HG03025 (cell line): Measurements from ENCODE around the gene ADGRB2.

Experiments
- ATAC-seq: cut with Tn5 transposase; IDR thresholded peaks from one replicate; pipeline ENCODE4 v1.9.1; 2021; ENCODE audit warnings: mild to moderate bottlenecking, moderate library complexity; ENCODE audit not compliant: unreplicated experiment, low FRiP score

The ADGRB2 gene

GRCh38 chr1:31752258-31752657, 11.9 kb downstream of the ADGRB2 start:
- ATAC-seq, result no peak

DNA sequence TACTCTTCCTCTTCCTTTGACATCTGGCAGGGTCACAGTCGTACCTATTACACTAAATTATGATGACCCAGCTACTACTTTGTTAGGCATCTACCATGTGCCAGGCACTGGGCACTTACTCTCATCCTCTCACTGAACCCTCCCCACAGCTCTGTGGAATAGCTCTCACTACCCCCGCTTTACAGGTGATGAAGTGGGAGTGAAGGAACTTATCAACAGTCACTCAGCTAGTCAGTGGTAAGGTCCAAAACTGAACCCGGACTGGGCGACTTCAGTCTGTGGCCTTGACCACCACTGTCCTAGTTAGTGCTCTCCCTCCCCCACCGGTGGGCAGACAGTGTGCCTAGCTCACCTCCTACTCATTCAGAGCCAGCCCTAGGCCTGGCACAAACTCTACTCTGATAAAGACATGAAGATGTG, 12.3 kb downstream of the ADGRB2 start:
- ATAC-seq, result no peak

GRCh38 chr1:31750858-31751510, 13.2 kb downstream of the ADGRB2 start:
- ATAC-seq, result no peak

GRCh38 chr1:31749785-31750735, 14.1 kb downstream of the ADGRB2 start:
- no peak for ATAC-seq

- no peak for ATAC-seq
Observed at GRCh38 chr1:31748365-31748764, 15.8 kb downstream of the ADGRB2 start.

- no peak for ATAC-seq
Observed at GRCh38 chr1:31747304-31747703, 16.8 kb downstream of the ADGRB2 start.

DNA sequence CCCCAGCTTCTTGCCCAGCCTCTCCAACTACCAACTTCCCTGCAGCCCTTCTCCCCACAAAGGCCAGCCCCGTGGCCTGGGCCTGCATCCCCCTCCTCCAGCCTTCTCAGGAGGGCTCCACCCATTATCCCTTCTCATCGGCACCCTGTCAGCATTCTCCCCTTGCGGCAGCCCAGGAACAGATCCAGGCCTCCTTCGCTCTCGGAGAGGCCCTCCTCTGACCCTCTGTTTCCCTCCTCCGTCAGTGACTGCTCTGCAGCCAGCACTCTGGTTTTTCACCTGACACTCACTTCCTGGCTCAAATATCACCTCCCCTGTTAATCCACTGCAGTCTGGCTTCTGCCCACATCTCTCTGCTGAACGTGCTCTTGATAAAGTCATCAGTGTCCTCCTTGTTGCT, 17.5 kb downstream of the ADGRB2 start:
- no peak for ATAC-seq

DNA sequence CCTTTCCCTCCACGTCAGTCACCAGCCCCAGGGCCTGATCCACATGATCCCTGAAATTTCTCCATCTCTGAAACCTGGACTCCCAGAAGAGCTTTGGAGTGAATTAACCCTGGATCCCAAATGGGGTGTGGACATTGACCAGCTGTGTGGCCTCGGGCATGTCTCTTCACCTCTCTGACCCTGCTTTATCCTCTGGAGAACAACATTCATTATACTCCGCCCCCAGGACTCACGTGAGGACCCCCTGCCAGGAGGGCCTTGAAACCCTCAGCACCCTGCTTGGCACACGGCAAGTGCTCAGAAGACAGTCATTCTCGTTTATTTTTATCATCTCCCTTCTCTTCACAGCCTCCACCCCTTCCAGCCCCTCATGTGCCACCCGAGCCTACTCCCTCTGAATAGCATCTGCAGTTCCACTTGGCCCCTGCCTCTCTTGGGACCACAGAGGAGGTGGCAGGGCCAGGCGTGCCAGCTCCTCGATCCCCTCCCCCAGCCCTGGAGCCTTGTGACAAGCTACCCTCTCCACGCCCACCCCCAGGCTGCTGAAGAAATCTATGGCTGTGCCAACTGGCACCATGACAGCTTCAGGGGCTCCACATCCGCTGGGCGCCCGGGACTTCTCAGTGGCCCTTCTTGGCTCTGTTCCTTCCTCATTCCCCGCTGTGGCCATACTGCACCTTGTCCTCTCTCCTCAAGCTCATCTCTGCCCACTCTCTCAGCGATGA, 18.0 kb downstream of the ADGRB2 start:
- ATAC-seq, result no peak

GRCh38 chr1:31745096-31745945, 18.8 kb downstream of the ADGRB2 start:
- no peak for ATAC-seq

DNA sequence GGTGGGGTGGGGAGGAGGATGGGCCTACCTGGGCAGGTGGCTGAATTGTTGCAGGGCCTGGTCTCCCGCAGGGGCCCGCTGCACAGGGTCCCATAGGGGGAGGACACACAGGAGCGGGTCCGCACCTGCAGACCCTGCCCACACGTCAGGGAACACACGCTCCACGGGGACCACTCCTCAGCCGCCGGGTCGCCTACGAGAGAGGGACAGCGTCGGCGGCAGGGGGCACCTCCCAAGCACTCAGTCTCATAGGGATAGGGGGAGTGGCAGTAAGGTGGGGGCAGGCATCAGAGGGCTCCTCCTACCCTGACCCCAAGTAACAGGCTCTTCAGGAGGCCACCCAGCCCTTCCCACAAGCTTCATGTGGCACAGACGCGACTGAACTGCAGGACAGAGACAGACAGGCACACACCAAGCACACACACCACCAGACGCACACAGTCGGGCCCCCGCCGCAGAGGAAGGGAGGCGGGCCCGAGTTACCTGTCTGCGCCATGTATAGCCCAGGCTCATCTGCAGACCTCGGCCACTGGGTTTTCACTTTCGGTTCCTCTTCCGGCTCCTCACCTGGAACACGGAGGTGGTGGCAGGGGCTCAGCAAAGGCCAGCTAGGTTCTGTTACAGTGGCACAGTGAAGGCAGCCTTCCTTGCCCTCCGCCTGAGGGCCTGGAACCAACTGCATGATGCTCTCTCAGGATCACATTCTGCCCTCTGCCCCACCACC, 19.8 kb downstream of the ADGRB2 start:
- ATAC-seq, result no peak

GRCh38 chr1:31742462-31743212, 21.5 kb downstream of the ADGRB2 start:
- no peak for ATAC-seq

- no peak for ATAC-seq
Observed at GRCh38 chr1:31739346-31739745, 24.8 kb downstream of the ADGRB2 start.

DNA sequence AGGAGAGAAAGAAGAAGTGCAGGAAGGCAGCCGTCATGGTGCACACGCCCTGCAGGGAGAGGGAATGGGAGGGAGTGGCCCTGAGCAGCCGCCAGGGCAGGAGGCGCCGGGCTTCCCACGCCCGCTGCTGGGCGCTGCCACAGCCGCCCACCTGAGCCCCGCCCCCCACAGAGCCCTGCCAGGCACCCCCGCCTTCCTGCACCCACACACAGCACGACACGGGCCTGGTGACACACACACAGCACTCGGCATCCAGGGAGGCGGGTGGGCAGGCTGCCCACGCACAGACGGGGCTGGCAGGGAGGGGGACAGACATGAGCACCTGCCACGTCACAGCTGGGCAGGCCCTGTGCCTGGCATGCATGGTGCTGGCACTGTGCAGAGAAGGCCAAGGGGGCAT, 27.5 kb downstream of the ADGRB2 start:
- no peak for ATAC-seq

- no peak for ATAC-seq
Observed at GRCh38 chr1:31735571-31735970, 28.6 kb downstream of the ADGRB2 start.

GRCh38 chr1:31734582-31735107, 29.5 kb downstream of the ADGRB2 start:
- no peak for ATAC-seq

GRCh38 chr1:31733389-31734219, 30.5 kb downstream of the ADGRB2 start:
- no peak for ATAC-seq

DNA sequence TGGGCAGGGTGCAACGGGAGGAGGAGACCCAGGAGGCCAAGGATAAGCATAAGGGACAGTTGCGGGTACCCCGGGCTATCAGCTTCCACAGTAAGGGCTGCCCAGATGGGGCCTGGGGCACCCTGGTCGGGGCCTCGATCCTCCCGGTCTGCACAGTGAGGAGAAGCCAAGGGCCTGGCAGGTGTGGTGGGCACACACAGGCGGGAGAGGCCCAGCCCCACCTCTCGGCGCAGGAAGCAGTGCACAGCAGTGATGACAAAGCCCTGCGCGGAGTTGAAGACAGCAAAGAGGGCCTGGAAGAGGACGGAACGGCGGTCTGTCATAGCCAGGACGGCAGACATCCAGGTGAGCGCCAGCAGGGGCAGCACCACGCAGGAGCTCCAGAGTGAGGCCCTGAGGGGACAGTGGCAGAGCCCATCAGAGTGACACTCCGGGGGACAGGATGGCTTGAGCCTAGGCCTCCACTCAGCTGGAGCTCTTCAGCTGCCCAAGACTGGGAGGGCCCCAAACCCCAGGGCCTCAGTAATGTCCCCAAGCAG, 31.3 kb downstream of the ADGRB2 start:
- no peak for ATAC-seq

DNA sequence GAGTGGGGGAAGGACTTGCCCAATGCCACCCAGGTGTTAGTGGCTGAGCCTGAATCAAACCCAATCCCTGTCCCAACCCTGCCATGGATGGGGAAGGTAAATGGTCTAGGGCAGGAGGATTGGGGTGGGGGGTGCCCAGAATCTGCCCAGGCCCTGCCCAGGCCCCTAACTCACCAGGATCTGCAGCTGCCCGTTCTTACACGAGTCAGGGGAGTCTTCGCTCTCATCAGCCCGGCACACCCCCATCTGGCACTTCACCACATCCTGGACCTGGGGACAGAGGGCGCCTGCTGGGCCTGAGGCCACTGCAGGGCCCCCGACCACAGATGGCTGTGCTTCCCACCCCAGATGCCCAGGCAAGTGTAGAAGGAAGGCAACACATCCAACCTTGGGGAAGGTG, 31.8 kb downstream of the ADGRB2 start:
- no peak for ATAC-seq
